Measurements from ENCODE around the gene CPEB2. TPM values are rescaled to one million over a fixed set of nuclear protein-coding genes. Genes with fewer than 3 reads are reported as not detected.

CPEB2 gene
- total and polyA plus RNA-seq, 10 of the 15 experiments (the other 5 are each of a cell fraction or from before 2014, with no cell fraction given): 0.73 to 8.3 (median 3.7) TPM

GRCh38 chr4:15068298-15068697, 66.0 kb downstream of the CPEB2 start:
- Histone ChIP-seq H4K20me1 (ENCODE audit: control insufficient read depth, insufficient read depth) (no peaks in the 10 kb centered on the region), H3K9me3 (replicated peaks; ENCODE audit: control insufficient read depth, insufficient read depth, low read length) (no peaks in the 10 kb centered on the region), H3K4me1 (ENCODE audit: control insufficient read depth, insufficient read depth, low read length) (no peaks in the 10 kb centered on the region), H3K27ac (ENCODE audit: control insufficient read depth, insufficient read depth) (no peak overlapping the region), H3K36me3 (ENCODE audit: control insufficient read depth in 2 of 2, insufficient read depth in 2 of 2, low read length in 1 of 2) (peaks cover 0 to 8% of the 10 kb centered on the region in 2 experiments; a peak in 2 of 4 replicates), H3K4me2 (ENCODE audit: control insufficient read depth, insufficient read depth) (no peak overlapping the region), H3K79me2 (ENCODE audit: control insufficient read depth, insufficient read depth, low read length) (no peaks in the 10 kb centered on the region), H2AFZ (ENCODE audit: control insufficient read depth, low read depth, low read length) (no peak overlapping the region), H3K9ac (ENCODE audit: control insufficient read depth, insufficient read depth, low read length) (no peak overlapping the region), H3K4me3 (no peak overlapping the region), H3K27me3 (replicated peaks in 1 of 2; ENCODE audit: control insufficient read depth in 2 of 2, insufficient read depth in 2 of 2, low read length in 1 of 2) (no peaks in the 10 kb centered on the region)
- RAD21 ChIA-PET (ENCODE audit: unreplicated experiment): interaction anchor here (1.1 kb wide), 1 partner anchor 47 kb away, joined by 4 read pairs; no protein-coding TSS in a partner anchor
- 100% methylated on average over 1 of the region's 1 CpG for WGBS (ENCODE audit: insufficient coverage, insufficient replicate concordance, low lambda C conversion rate, missing lambda C conversion rate)
- in situ Hi-C loops (cut with MboI) (no loop called here), intact Hi-C loops (cut with micrococcal nuclease; ENCODE audit: unreplicated experiment) (no loop called here)
- CTCF ChIA-PET: interaction anchor here (0.8 kb wide), 1 partner anchor 14 kb away, joined by 4 read pairs; no protein-coding TSS in a partner anchor
- SMC1A ChIA-PET (ENCODE audit: uncharacterized antibody, unreplicated experiment): interaction anchor here (1.2 kb wide), 1 partner anchor 59 kb away, joined by 3 read pairs; no protein-coding TSS in a partner anchor
- ATAC-seq (no peak), DNase-seq (ENCODE audit: low read depth, low spot score) (no peak), FAIRE-seq (no peak)
- no TSS peak for BruUV-seq (replicated peaks)
- TF ChIP-seq, protein P1, sequence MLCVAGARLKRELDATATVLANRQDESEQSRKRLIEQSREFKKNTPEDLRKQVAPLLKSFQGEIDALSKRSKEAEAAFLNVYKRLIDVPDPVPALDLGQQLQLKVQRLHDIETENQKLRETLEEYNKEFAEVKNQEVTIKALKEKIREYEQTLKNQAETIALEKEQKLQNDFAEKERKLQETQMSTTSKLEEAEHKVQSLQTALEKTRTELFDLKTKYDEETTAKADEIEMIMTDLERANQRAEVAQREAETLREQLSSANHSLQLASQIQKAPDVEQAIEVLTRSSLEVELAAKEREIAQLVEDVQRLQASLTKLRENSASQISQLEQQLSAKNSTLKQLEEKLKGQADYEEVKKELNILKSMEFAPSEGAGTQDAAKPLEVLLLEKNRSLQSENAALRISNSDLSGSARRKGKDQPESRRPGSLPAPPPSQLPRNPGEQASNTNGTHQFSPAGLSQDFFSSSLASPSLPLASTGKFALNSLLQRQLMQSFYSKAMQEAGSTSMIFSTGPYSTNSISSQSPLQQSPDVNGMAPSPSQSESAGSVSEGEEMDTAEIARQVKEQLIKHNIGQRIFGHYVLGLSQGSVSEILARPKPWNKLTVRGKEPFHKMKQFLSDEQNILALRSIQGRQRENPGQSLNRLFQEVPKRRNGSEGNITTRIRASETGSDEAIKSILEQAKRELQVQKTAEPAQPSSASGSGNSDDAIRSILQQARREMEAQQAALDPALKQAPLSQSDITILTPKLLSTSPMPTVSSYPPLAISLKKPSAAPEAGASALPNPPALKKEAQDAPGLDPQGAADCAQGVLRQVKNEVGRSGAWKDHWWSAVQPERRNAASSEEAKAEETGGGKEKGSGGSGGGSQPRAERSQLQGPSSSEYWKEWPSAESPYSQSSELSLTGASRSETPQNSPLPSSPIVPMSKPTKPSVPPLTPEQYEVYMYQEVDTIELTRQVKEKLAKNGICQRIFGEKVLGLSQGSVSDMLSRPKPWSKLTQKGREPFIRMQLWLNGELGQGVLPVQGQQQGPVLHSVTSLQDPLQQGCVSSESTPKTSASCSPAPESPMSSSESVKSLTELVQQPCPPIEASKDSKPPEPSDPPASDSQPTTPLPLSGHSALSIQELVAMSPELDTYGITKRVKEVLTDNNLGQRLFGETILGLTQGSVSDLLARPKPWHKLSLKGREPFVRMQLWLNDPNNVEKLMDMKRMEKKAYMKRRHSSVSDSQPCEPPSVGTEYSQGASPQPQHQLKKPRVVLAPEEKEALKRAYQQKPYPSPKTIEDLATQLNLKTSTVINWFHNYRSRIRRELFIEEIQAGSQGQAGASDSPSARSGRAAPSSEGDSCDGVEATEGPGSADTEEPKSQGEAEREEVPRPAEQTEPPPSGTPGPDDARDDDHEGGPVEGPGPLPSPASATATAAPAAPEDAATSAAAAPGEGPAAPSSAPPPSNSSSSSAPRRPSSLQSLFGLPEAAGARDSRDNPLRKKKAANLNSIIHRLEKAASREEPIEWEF (IDR thresholded peaks at IDR 0.05; ENCODE audit: insufficient replicate concordance, low read depth, low read length): no peak
- TF ChIP-seq, protein P2, sequence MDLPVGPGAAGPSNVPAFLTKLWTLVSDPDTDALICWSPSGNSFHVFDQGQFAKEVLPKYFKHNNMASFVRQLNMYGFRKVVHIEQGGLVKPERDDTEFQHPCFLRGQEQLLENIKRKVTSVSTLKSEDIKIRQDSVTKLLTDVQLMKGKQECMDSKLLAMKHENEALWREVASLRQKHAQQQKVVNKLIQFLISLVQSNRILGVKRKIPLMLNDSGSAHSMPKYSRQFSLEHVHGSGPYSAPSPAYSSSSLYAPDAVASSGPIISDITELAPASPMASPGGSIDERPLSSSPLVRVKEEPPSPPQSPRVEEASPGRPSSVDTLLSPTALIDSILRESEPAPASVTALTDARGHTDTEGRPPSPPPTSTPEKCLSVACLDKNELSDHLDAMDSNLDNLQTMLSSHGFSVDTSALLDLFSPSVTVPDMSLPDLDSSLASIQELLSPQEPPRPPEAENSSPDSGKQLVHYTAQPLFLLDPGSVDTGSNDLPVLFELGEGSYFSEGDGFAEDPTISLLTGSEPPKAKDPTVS (IDR thresholded peaks at IDR 0.05; ENCODE audit: low read depth, low read length): no peak
- TF ChIP-seq IRF4 (IDR thresholded peaks at IDR 0.05; ENCODE audit: low read depth, low read length) (no peak), POLR2AphosphoS5 (IDR thresholded peaks at IDR 0.05; ENCODE audit: low read length) (no peak), SMARCA5 (IDR thresholded peaks at IDR 0.05) (no peak)
- POLR2A ChIA-PET: no interaction called here

Measured in GM12878 (cell line).